IPS-NIHi7 (cell line): ENCODE measurements around the gene DCXR.

Experiments
- DNase-seq: peaks from one replicate; pipeline ENCODE4 v3.0.0; 2012; ENCODE audit warnings: mixed read lengths; ENCODE audit errors: extremely low spot score

Gene DCXR

DNA sequence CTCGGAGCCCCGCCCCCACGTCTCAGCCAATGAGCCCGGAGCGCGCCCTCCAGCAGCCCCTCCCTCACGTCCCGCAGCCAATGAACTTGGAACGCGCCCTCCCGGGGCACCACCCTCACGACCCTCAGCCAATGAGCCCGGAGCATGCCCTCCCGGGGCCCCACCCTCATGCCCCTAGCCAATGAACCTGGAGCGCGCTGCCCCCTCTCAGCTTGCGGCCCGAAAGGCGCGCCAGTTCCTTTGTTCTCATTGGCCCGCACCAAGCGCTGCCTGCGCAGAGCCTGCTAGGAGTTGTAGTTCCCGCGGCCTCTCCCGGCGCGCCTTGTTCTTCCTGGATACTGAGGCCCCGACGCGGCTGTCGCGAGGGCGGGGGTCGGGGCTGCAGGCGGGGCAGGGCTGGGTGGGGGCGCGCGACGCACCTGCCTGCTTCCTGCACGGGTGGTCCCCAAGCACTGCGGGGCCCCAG lies 14.5 kb downstream of the DCXR start, which contains the start of gene LRRC45:
Gene LRRC45, plus strand, starts transcription at position 325 of the 466 bp plus-strand sequence. CDS start 339 bp downstream, outside the sequence.
- DNase-seq = peak; percentile 99

DNA sequence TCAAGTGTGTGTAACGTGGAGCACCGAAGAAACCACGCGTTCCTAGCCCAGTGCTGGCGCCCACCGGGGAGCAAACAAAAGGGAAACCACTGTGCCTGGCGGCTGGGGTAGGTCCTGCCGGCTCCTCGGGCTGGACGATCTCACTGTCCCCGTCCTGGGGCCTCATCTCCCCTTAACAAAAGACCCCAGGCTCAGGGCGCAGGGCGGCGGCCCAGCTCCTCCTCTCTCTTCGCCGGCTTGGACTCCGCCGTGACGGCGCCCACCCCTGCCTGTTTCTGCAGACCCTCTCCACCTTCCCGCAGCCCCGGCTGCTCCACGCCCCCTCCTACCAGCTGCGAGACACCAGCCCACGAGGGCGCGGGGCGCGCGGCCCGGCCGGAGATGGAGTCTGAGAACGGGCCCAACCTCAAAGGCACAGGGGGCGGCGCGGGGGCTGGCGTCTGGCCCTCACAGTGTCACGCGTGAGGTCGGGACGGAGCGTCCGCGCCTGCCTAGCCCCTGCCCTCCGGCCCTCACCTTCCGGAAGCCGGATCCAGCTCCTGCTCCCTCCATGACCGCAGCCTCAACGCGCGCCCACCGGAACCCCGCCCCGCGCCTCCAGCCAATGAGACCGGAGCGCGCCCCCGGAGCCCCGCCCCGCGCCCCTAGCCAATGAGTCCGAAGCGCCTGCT lies 15.1 kb downstream of the DCXR start, which contains the start of gene CENPX:
Gene CENPX, minus strand, starts transcription at position 569 of the 671 bp plus-strand sequence. Its CDS starts 17 bp downstream, at position 552.
- DNase-seq = no peak

DNA sequence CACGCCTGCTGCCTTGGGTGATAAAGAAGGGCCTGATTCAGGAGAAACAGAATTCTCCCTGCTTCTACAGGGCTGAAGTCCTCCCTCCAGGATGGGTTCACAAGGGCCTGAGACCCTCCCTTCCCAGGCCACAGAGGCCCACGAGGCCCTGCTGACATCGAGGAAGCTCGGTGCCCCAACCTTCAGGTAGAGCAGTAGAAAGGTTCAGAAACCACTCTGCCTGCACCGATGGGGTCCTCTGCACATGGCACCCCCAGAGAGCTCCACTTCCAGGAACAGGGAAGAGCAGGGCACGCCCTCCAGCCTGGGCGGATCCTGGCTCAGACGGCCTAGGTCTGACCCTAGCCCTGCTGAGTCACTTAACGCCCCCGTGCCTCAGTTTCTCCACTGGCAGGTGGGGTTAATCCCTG lies 15.6 kb downstream of the DCXR start:
- no peak for DNase-seq

DNA sequence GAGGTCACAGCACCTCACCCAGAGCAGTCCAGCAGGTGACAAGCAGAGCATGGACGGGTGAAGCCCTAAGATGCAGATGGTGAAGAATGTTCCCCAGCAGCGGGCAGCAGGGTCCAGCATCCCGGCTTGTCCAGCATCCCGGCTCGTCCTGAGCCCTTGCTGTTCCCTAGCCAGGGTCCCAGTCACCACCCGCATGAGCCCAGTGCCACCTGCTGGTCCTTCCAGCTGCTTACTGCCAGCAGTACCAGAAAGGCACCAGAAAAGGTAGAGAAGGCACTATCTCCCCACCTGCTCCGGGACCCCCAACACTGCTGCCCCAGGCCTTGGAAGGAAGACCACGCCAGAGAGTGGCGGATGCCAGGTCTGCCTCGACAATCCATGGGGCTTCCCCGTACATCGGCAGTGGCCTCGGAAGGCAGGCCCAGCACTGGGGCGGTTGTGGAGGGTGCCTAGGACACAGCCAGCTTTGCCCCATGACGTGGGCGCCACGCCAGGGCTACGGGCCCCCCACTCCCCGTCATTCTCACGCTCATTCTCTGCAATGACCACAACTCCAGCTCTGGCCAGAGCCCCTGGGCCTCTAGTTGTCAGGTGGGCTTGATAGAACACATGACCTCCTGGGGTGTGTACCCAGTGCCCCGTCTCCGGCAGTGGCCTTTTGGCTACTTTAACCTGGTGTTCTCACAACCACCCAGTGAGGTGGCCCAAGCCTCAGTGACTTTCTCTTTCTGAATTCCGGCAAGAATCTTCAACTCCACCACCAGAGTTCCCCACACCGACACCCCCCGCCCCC lies 16.2 kb downstream of the DCXR start:
- DNase-seq = no peak

DNA sequence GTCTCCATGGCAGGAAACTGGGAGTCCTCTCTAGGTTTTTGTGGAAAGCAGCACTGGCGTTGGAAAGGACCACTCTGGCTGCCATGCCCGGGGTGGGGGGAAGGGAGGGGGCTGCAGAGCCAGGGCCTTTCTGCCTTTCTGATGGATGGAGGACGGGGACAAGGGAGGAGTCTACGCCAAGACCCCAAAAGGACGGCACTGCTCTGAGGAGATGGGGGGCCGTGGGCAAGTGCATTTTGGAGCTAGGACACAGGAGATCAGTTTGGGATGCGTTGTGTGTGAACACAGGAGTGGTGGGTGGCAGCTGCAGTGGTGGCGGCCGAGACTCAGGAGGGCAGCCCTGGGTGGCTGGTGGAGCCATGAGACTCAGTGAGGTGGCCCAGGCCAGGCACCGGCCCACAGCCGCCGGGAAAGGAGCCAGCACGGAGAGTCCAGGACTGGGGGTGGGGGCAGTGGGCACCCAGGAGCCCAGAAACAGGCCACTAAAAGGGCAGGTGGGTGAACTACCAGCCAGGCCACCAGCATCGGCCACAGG lies 16.9 kb downstream of the DCXR start:
- DNase-seq = no peak

DNA sequence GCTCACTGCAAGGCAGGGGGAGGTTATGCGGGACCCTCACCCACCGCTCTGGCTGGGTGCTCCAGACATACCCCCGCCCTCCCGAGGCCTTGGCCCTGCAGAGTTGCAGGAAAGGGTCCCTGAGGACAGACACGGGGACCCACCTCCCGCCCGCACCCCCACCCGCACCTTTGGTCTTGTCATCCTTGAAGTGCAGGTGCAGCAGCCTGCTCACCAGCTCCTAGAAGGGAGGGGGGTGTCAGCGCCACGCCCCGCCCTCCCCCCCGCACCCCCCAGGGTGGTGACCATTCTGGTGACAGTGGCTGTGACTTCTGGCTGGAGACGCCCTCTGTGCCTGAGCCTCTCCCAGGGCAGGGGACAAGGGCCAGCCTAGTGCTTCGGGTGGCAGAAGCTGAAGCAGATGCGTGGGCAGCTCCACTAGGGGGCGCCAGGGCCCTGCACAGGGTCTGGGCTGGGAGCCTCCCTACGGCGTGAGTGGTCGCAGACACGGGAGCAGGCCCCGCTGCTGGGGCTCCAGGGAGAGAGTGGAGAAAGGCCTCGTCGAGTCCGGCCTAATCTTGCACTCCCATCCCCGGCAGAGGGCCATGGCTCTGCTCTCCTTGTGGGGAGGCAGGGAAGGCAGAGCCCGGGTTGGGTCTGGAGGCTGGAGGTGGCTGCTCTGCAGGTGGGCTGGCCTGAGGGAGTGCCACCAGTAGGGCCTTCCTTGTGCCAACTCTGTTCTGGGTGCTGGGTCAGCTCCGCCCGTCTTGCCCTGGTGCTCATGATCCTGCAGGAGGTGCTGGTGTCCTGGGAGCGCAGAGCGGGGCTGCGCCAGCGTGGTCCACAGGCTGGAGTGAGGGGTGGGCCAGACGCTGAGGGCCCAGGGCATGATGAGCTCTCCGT lies 17.6 kb downstream of the DCXR start:
- DNase-seq = peak; percentile 87

DNA sequence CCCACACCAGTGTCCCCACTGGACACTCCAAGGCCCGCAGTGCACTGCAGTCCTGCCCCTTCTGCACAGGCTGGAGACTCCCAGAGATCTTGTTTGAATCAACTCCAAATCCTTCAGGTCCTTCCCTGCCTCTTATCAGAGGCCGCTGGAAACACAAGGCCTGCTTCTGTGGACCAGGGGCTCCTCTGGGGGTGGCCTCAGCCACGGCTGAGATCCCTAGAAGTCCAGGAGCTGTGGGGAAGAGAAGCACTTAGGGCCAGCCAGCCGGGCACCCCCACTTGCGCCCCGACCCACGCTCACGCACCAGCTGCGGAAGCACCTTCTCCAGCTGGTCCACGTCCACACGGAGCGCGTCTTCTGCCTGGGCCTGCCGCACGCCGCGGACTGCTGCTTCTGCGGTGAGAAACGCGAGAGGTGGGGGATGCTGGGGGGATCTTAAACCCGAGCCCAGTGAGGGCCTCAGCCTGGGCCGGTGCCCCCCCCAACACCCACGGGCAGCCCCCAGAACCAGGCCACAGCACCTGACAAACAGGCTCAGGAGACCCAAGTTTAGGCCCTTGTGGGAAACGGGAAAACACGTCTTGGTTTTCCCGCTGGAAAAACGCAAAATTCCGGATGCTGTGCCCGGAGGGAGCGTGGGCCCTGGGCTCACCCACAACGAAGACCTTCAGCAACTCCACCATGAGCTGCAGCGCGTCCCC lies 18.4 kb downstream of the DCXR start:
- DNase-seq = no peak

DNA sequence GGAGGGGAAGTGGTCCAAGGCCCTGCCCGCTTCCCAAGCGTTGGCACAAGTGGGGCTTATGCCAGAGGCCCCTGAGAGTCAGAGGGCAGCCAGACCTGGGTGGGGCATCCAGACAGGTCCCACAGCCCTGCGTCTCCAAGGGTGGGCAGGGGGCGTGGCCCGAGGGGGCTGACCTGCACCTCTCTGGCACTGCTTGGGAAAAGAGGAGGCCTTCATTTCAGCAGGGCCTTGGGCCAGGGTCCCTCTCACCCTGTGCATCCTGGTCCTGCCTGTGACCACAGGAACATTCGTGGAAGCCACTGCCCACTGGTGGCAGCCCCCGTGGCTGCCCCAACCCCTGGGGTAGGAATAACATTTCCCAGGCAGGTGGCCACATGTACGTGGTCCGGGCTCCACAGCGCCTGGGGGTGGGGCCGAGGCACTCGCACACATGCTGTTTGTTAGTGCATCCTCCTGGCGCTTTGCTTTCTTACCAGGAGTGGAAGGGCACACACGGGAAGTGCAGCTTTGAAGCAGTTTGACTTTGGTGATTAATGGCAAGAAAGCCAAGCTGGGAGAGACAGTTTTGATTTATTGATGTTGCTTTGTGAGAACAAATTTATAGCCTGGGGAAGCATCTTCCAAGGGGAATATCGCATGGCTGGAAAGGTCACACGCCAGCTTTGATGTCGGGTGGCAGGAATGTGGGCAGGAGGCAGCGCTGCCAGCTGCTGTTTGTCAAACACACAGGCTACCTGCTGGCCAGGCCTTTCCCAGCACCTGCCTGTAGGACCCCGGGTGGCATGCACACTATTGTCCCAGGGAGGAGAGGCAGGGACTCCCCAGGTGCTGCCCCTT lies 19.1 kb downstream of the DCXR start:
- no peak for DNase-seq

DNA sequence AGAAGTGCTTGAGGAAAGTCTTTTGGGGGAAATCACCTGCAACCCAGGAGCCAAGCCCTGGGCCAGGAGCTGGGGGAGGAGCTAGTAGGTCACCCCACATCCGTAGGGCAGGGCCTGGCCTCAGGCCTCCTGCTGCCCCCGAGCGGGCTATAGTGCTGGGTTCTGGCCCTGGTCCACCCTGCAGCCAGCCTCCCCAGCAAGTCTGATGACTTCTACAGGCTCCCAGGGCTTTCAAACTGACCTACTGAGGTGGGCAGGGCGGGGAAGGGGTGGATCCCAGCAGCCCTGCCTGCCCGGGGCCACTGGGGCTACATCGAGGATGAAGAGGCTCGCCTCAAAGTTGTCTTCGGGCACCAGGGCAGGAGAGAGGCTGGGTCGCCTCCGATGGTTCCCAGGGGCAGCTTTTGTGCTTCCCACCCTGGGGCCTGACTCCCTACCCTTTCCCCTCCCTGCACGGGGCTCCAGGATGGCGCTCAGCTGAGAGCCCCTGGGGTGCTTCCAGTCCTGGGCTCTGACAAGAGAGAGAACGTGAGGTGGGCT lies 19.8 kb downstream of the DCXR start:
- no peak for DNase-seq

DNA sequence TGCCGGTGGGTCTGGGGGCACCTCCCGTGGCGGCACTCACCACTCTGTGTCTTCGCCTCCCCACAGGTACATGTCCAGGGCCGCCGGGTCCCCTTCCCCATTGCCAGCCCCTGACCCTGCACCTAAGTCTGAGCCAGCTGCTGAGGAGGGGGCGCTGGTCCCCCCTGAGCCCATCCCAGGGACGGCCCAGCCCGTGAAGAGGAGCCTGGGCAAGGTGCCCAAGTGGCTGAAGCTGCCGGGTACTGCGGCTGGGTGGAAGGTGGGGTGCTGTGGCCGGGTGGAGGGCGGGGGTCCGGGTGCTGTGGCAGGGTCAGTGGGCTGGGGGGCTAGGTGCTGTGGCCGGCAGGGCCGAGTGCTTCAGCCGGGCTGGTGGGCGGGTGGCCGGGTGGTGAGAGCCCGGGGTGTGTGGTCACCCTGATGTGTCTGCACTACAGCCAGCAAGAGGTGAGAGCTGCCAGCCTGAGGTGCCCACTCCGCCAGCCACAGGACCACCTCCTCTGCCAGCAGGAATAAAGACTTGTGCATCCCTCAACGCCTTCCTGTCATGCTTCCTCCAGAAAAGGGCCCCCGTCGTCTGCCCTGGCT lies 20.5 kb downstream of the DCXR start:
- no peak for DNase-seq

DNA sequence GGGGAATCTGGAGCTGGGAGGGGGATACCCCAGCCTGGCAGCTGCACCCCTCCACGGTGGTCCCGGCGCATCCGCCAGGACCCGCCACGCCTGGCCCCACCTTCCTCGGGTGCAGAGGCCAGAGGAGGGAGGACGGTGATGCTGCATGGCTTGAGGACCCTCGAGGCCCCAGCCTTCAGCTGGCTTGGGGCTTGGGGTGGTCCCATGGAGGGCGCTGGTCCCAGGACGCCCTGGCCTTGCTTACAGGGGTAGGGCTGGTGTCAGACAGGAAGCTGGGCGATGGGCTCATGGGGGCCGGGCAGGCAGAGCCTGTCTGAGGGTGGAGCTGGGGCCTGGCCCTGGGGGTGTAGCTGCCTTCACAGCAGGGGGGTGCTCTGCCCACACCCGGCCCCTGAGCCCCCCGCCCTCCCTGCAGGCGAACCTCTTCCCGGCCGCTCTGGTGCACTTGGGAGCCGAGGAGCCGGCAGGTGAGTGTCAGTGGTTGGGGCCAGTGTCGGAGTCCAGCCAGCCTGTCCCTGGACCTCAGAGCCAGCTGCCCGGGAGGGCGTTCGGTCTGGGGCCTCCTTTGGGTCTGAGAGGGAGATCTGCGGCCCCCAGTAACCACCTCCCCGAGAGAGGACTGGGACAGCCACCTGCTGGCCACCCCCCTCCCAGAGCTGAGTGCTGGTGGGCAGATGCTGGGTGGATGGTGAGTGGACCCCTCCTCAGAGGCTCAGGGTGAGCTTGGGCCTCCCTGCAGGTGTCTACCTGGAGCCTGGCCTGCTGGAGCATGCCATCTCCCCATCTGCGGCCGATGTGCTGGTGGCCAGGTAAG lies 21.2 kb downstream of the DCXR start:
- no peak for DNase-seq

DNA sequence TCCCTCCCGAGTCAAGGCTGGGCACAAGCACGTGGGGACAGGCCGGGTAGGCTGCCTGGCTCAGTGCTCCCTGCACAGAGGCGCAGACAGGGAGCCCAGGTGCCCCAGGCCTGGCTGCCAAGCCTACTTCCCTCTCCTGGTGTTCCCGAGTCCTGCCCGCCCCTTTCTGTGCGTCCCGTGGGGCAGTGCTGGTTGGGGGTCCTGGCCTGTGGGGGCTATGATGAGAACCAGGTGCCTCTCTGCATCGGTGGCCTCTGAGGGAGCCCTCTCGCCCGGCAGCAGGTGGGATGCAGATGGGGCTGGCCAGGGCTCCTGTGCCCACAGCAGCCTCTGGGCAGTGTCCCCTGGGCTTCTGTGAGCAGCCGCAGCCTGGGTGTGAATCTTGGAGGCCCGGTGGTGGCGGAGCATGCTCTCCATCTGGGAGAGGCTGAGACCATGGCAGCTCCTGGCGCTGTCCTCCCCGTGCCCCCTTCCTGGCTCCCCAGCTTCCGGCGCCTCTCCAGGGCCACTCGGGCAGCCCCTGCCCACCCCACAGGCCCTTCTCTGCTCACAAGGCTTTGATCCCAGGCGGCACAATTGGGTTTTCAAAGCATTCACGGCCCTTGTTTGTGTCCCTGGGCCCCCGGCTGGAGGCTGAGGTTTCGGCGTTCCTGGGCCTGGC lies 22.1 kb downstream of the DCXR start:
- no peak for DNase-seq

DNA sequence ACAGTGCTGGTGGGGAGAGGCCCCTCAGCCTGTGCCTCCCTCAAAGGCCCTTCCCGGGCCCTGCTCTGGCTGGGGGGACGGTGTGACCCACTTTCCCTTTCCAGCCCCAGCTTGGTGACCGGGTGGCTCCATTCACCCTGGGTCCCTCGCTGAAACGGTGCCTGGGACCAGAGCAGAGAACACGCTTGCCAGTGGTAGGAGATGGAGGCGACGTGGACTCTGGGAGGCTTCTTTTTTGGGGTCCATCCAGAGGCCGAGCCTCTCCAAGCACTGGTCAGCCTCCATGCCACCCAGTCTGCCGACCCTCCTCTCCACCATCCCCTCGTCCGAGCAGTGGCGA lies 22.6 kb downstream of the DCXR start:
- DNase-seq = no peak

DNA sequence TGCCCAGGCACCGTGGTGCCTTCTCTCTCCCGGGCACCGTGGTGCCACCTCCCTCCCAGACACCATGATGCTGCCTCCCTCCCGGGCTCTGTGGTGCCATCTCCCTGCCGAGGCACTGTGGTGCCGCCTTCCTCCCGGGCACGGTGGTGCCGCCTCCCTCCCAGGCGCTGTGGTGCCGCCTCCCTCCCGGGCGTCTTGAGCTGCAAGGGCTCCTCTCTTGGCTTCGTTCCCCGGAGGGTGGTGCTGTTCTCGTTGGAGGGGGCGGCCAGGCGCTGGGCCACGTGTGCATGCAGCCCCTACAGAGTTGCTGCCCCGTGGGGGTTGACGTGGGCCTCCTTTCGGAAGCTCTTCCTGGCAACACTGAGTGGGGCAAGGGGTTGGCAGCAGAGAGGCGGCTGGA lies 23.1 kb downstream of the DCXR start:
- DNase-seq = no peak

DNA sequence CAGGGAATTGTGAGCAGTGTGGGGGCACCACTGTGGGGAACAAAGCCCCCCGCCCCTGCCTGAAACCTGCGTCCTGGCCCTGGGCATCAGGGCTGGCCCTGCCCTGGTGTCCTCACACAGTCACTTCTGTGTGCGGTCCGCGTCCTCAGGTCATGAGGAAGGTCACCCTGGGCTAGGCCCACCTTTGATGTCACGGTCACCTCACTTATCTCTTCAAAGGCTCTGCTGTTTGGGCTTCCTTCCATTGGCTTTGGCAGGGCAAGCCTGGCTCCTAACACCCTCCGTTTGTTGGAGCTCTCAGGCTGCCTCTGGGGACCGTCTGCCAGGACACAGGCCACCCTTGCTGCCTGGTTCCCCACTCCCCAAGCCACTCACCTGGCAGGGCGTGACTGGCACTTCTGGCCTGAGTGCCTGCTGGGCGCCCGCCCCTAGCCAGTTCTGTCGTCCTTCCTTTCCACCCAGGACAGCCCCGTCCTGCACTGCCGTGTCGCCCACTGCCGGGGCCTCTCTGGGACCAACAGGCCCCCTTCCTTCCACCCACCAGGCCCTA lies 23.6 kb downstream of the DCXR start:
- no peak for DNase-seq

DNA sequence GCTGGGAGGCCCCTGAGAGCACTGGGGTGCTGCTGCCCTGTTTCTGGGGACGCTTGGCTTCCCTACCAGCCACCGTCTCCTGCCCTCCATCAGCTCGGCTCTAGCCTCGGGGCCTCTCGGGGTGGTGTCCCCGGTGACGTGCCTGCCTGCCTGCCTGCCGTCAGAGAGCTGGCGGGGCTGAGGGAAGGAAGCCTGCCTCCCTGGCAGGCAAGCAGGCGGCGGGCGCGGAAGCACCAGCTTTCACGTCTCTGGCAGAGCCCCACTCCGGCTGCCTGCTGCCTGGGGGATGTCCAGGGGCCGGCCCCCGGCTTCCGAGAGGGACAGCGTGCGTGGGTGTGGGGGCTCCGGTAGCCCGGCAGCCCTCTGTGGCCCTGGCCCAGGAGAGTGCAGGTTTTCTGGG lies 24.2 kb downstream of the DCXR start:
- no peak for DNase-seq

DNA sequence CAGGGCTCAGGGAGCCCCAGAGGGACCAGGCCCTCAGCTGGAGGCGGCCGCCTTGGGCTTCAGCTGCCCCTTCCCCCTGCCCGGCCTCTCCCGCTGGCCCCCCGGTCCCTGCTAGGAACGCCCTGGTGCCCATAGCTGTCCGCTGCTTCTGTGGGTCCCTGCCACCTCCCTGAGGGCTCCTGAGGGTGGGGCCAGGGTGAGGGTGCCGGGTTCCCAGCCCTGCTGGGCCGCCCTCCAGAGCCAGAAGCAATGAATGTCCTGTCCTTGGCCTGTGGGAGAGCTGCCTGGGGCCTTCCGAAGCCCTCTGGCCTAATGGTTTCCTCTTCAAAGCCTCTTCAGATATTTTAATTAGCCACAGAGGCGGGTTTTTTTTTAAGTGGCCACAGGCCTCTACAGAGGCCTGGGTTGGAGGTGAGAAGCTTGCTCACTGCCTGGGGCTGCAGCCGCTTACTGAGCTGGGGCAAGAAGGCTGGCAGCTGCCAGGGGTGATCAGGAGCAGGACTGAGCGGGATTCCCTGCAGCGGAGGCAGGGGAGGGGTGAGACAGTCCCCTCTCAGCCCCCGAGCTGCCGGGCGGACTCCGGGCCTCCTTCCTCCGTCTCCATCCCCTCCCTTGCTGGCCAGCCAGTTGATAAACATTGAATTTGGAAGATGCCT lies 24.7 kb downstream of the DCXR start:
- no peak for DNase-seq
